Measurements from ENCODE around the gene MMP27. TPM values are rescaled to one million over a fixed set of nuclear protein-coding genes. Genes with fewer than 3 reads are reported as not detected.

MMP27 gene
- total RNA-seq, 2 donors from 2014 or later, result not detected

GRCh38 chr11:102703826-102704493 is 1.6 kb downstream of the MMP27 start:
- Histone ChIP-seq H3K4me3 (no peak overlapping the region), H3K27me3 (no peaks in the 10 kb centered on the region), H3K27ac (no peak overlapping the region), H3K36me3 (replicated peaks in 1 of 2; ENCODE audit: insufficient read depth in 1 of 2, low read depth in 2 of 2) (no peaks in the 10 kb centered on the region), H3K4me1 (no peaks in the 10 kb centered on the region), H3K9me3 (no peaks in the 10 kb centered on the region)
- intact Hi-C loops (cut with DNase I), result no loop called here
- TF ChIP-seq CTCF (IDR thresholded peaks at IDR 0.05), result no peak
- no peak for TF ChIP-seq POLR2A (IDR thresholded peaks at IDR 0.05)
- ATAC-seq, result no peak
- 68 to 69% methylated on average over 3 of the region's 3 CpGs for WGBS, 2 donors
- no peak for DNase-seq

GRCh38 chr11:102695201-102695600 is 10.4 kb downstream of the MMP27 start:
- DNase-seq (no peak), ATAC-seq (no peak)
- H3K27me3 ChIP-seq, result no peaks in the 10 kb centered on the region
- H3K9me3 ChIP-seq, result no peaks in the 10 kb centered on the region
- no peaks in the 10 kb centered on the region for H3K36me3 ChIP-seq (replicated peaks in 1 of 2; ENCODE audit: insufficient read depth in 1 of 2, low read depth in 2 of 2)
- H3K4me3 ChIP-seq, result no peak overlapping the region
- no peak overlapping the region for H3K27ac ChIP-seq
- no peak for TF ChIP-seq CTCF (IDR thresholded peaks at IDR 0.05)
- no peak for TF ChIP-seq POLR2A (IDR thresholded peaks at IDR 0.05)
- intact Hi-C loops (cut with DNase I), result no loop called here
- no peaks in the 10 kb centered on the region for H3K4me1 ChIP-seq
- WGBS, 2 donors, result 65 to 77% methylated on average over 3 of the region's 3 CpGs

GRCh38 chr11:102685754-102686153 is 19.8 kb downstream of the MMP27 start:
- 83 to 97% methylated on average over 2 of the region's 2 CpGs for WGBS, 2 donors
- Histone ChIP-seq H3K27ac (no peak overlapping the region), H3K9me3 (no peaks in the 10 kb centered on the region), H3K4me3 (no peak overlapping the region), H3K36me3 (replicated peaks in 1 of 2; ENCODE audit: insufficient read depth in 1 of 2, low read depth in 2 of 2) (no peaks in the 10 kb centered on the region), H3K27me3 (no peaks in the 10 kb centered on the region), H3K4me1 (no peaks in the 10 kb centered on the region)
- DNase-seq (no peak), ATAC-seq (no peak)
- TF ChIP-seq CTCF (IDR thresholded peaks at IDR 0.05) (no peak), POLR2A (IDR thresholded peaks at IDR 0.05) (no peak)
- intact Hi-C loops (cut with DNase I), result no loop called here

- DNase-seq (no peak), ATAC-seq (no peak)
- Histone ChIP-seq H3K4me1 (no peaks in the 10 kb centered on the region), H3K27me3 (no peaks in the 10 kb centered on the region), H3K36me3 (replicated peaks in 1 of 2; ENCODE audit: insufficient read depth in 1 of 2, low read depth in 2 of 2) (no peaks in the 10 kb centered on the region), H3K27ac (no peak overlapping the region), H3K9me3 (no peaks in the 10 kb centered on the region), H3K4me3 (no peak overlapping the region)
- 59 to 68% methylated on average over 3 of the region's 3 CpGs for WGBS, 2 donors
- intact Hi-C loops (cut with DNase I), result no loop called here
- no peak for TF ChIP-seq CTCF (IDR thresholded peaks at IDR 0.05)
- no peak for TF ChIP-seq POLR2A (IDR thresholded peaks at IDR 0.05)
These were observed 20.2 kb downstream of the MMP27 start for GRCh38 chr11:102685338-102685737.

- DNase-seq (no peak), ATAC-seq (no peak)
- Histone ChIP-seq H3K27ac (no peak overlapping the region), H3K36me3 (replicated peaks in 1 of 2; ENCODE audit: insufficient read depth in 1 of 2, low read depth in 2 of 2) (no peaks in the 10 kb centered on the region), H3K27me3 (no peaks in the 10 kb centered on the region), H3K4me1 (no peaks in the 10 kb centered on the region), H3K9me3 (no peaks in the 10 kb centered on the region), H3K4me3 (no peak overlapping the region)
- no peak for TF ChIP-seq CTCF (IDR thresholded peaks at IDR 0.05)
- no peak for TF ChIP-seq POLR2A (IDR thresholded peaks at IDR 0.05)
- 52 to 57% methylated on average over 4 of the region's 4 CpGs for WGBS, 2 donors
- intact Hi-C loops (cut with DNase I), result no loop called here
These were observed 22.3 kb downstream of the MMP27 start for GRCh38 chr11:102683277-102683676.
